Loucy (cell line): Measurements from ENCODE around the gene SART3.
"Not testable (repeated sequence)": the region's sequence is repeated elsewhere in the genome, so short reads cannot be mapped to it uniquely, and the experiment has no call there.

ENCODE experiments used
- H2AFZ ChIP-seq: fragments of 200-600 bp; sonication (generic); 2 replicates; pipeline ENCODE4 v1.6.0; 2016; ENCODE audit warnings: antibody characterized with exemption, mild to moderate bottlenecking, low read length, moderate library complexity
- H3F3A ChIP-seq: fragments of 200-600 bp; 2 replicates; pipeline ENCODE4 v1.6.0; 2016; ENCODE audit warnings: antibody characterized with exemption, low read depth, mild to moderate bottlenecking
- H3K27me3 ChIP-seq: fragments of 200-600 bp; sonication (generic); 2 replicates; pipeline ENCODE4 v1.6.1; 2014; ENCODE audit warnings: low read length, mild to moderate bottlenecking; ENCODE audit not compliant: insufficient read depth, poor library complexity, severe bottlenecking
- H3K36me3 ChIP-seq: fragments of 200-600 bp; sonication (generic); 2 replicates; pipeline ENCODE4 v1.6.1; 2016; ENCODE audit warnings: low read length; ENCODE audit not compliant: insufficient read depth
- H3K4me1 ChIP-seq: fragments of 200-600 bp; sonication (generic); 2 replicates; pipeline ENCODE4 v1.5.1; 2014; ENCODE audit warnings: low read length, mild to moderate bottlenecking; ENCODE audit not compliant: insufficient read depth, poor library complexity, severe bottlenecking
- H3K4me2 ChIP-seq: fragments of 200-600 bp; sonication (generic); 2 replicates; pipeline ENCODE4 v1.6.0; 2014; ENCODE audit warnings: antibody characterized with exemption, low read length, low read depth, mild to moderate bottlenecking; ENCODE audit not compliant: poor library complexity, severe bottlenecking
- H3K4me3 ChIP-seq: fragments of 200-600 bp; sonication (generic); 2 replicates; pipeline ENCODE4 v1.5.1; 2014; ENCODE audit warnings: low read length, mild to moderate bottlenecking, mixed read lengths; ENCODE audit not compliant: poor library complexity, severe bottlenecking
- H3K79me2 ChIP-seq: fragments of 200-600 bp; sonication (generic); 2 replicates; pipeline ENCODE4 v1.6.1; 2014; ENCODE audit warnings: low read length; ENCODE audit not compliant: insufficient read depth
- H3K9ac ChIP-seq: fragments of 200-600 bp; sonication (generic); 2 replicates; pipeline ENCODE4 v1.6.0; 2014; ENCODE audit warnings: mild to moderate bottlenecking, low read depth, low read length, moderate library complexity; ENCODE audit not compliant: poor library complexity, severe bottlenecking
- H3K9me2 ChIP-seq: fragments of 200-600 bp; sonication (generic); replicated peaks from 2 replicates; pipeline ENCODE4 v1.6.1; 2016; ENCODE audit warnings: low read depth, low read length, mixed read lengths
- H3K9me3 ChIP-seq: fragments of 200-600 bp; sonication (generic); 2 replicates; pipeline ENCODE4 v1.6.1; 2014; ENCODE audit warnings: mild to moderate bottlenecking, antibody characterized with exemption, low read length, low read depth; ENCODE audit not compliant: insufficient read depth
- H4K20me1 ChIP-seq: fragments of 200-600 bp; sonication (generic); 2 replicates; pipeline ENCODE4 v1.6.0; 2014; ENCODE audit warnings: antibody characterized with exemption, low read length, mild to moderate bottlenecking; ENCODE audit not compliant: insufficient read depth, poor library complexity, severe bottlenecking
- CTCF ChIP-seq: fragments of 200-600 bp; sonication (generic); conservative IDR thresholded peaks from 2 replicates; pipeline ENCODE4 v1.5.1; 2014; ENCODE audit warnings: mild to moderate bottlenecking, antibody characterized with exemption, low read length
- EZH2phosphoT487 ChIP-seq: fragments of 200-600 bp; IDR thresholded peaks from 2 replicates; pipeline ENCODE4 v1.6.1; 2018; ENCODE audit warnings: antibody characterized with exemption, mild to moderate bottlenecking, moderate library complexity, borderline replicate concordance

SART3 gene

GRCh38 chr12:108594323-108594903 is 33.4 kb upstream of the SART3 start:
- Histone ChIP-seq H3K9ac (no peak overlapping the region), H3K9me2 (no peaks in the 10 kb centered on the region), H4K20me1 (no peaks in the 10 kb centered on the region), H3K9me3 (no peaks in the 10 kb centered on the region), H3F3A (no peaks in the 10 kb centered on the region), H3K27me3 (no peaks in the 10 kb centered on the region), H3K79me2 (no peaks in the 10 kb centered on the region), H3K4me3 (no peak overlapping the region), H3K4me2 (no peak overlapping the region), H3K36me3 (no peaks in the 10 kb centered on the region), H3K4me1 (no peaks in the 10 kb centered on the region), H2AFZ (no peak overlapping the region)
- TF ChIP-seq EZH2phosphoT487, result no peak
- no peak for TF ChIP-seq CTCF

GRCh38 chr12:108592033-108592909 is 31.3 kb upstream of the SART3 start:
- Histone ChIP-seq H3K9me2 (no peaks in the 10 kb centered on the region), H3K9me3 (no peaks in the 10 kb centered on the region), H4K20me1 (no peaks in the 10 kb centered on the region), H3K9ac (no peak overlapping the region), H2AFZ (no peak overlapping the region), H3K36me3 (no peaks in the 10 kb centered on the region), H3K4me1 (no peaks in the 10 kb centered on the region), H3K4me3 (no peak overlapping the region), H3K4me2 (no peak overlapping the region), H3K27me3 (no peaks in the 10 kb centered on the region), H3F3A (no peaks in the 10 kb centered on the region), H3K79me2 (no peaks in the 10 kb centered on the region)
- TF ChIP-seq EZH2phosphoT487, result no peak
- TF ChIP-seq CTCF, result no peak

GRCh38 chr12:108591267-108591980 is 30.5 kb upstream of the SART3 start:
- H3K9me2 ChIP-seq, result no peaks in the 10 kb centered on the region
- H3K27me3 ChIP-seq, result no peaks in the 10 kb centered on the region
- H3K4me2 ChIP-seq, result no peak overlapping the region
- H3K9me3 ChIP-seq, result no peaks in the 10 kb centered on the region
- no peak overlapping the region for H3K4me3 ChIP-seq
- H3K9ac ChIP-seq, result no peak overlapping the region
- H2AFZ ChIP-seq, result no peak overlapping the region
- TF ChIP-seq CTCF, result no peak
- TF ChIP-seq EZH2phosphoT487, result no peak
- no peaks in the 10 kb centered on the region for H4K20me1 ChIP-seq
- no peaks in the 10 kb centered on the region for H3K36me3 ChIP-seq
- H3F3A ChIP-seq, result no peaks in the 10 kb centered on the region
- no peaks in the 10 kb centered on the region for H3K79me2 ChIP-seq
- H3K4me1 ChIP-seq, result no peaks in the 10 kb centered on the region

GRCh38 chr12:108590463-108590862 is 29.5 kb upstream of the SART3 start:
- not testable (repeated sequence) for H3K4me2 ChIP-seq, H3K27me3 ChIP-seq, H3K4me1 ChIP-seq, H3K9ac ChIP-seq, H3F3A ChIP-seq, H3K36me3 ChIP-seq, H4K20me1 ChIP-seq, H3K4me3 ChIP-seq, H3K9me3 ChIP-seq, H2AFZ ChIP-seq, H3K9me2 ChIP-seq, H3K79me2 ChIP-seq
